Ovary (tissue), 3 donors: ENCODE measurements around the gene WDFY4.

Experiments
- CTCF ChIP-seq, 3 donors: fragments of 450-650 bp in 2 of 3; fragments of 200-600 bp in 1 of 3; IDR thresholded peaks; one replicate each; pipeline versions ENCODE4 v1.5.1 to v1.8.0; 2016 to 2022; ENCODE audit warnings: antibody characterized with exemption in 3 of 3, mild to moderate bottlenecking in 1 of 3
- EP300 ChIP-seq: sonication (generic); formaldehyde crosslinking; IDR thresholded peaks from one replicate; pipeline ENCODE4 v1.6.1; 2017; ENCODE audit warnings: antibody characterized with exemption
- donor health status: DM: no; HTN: no; CAD: no.

DNA sequence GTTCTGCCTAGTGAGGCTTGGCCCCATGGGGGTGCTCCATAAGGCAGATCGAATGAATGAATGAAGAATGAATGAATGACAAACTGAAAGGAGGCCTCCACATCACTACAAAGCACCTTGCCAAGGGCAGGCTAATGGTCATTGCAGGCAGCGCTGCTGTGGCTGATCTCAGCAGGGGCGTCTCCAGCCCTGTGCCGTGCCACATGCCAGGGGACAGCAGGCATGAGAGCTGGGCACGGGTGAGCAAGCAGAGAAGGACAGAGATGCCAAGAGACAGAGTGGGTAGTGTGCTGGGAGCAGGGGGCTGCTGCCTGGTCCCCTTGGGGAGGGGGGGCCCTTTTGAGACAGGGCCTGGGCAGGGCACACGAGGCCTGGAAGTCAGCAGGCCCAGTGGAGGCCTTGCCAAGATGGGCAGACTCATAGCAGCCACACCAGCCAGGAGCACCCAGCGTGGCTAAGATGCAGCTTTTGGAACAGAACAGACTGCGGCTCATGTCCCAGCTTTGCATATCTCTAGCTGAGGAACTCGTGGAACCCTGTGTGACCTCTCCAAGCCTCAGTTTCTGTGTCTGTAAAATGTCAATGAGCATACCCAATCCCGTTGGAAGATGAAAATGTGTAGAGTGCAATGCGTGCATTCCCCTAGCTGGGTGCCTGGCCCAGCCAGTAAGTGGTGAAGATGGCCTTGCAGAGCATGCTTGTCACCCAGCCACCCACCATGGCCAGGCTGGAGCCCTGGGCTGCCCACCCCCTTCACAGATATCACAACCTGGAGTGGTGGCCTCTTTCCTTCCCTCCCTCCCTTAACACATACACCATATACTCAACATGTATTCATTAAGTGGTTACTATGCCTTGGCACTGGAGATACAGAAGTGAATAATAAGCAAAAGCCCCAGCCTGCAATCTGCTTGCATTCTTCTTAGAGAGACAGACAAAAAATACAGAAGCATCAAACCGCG, 316.0 kb downstream of the WDFY4 start:
- TF ChIP-seq CTCF (IDR thresholded peaks at IDR 0.05) (no peak), EP300 (no peak)
